T-helper 2 cell (primary cell): Measurements from ENCODE around the gene RAI1.
A peak's percentile ranks its signal among the peaks of the same experiment; 100 is the strongest.

Source experiments
- DNase-seq, 5 experiments: peaks; one replicate each; pipeline versions ENCODE4 v3.0.0 to v3.0.0-alpha.2; 2012 to 2022

RAI1 gene

DNA sequence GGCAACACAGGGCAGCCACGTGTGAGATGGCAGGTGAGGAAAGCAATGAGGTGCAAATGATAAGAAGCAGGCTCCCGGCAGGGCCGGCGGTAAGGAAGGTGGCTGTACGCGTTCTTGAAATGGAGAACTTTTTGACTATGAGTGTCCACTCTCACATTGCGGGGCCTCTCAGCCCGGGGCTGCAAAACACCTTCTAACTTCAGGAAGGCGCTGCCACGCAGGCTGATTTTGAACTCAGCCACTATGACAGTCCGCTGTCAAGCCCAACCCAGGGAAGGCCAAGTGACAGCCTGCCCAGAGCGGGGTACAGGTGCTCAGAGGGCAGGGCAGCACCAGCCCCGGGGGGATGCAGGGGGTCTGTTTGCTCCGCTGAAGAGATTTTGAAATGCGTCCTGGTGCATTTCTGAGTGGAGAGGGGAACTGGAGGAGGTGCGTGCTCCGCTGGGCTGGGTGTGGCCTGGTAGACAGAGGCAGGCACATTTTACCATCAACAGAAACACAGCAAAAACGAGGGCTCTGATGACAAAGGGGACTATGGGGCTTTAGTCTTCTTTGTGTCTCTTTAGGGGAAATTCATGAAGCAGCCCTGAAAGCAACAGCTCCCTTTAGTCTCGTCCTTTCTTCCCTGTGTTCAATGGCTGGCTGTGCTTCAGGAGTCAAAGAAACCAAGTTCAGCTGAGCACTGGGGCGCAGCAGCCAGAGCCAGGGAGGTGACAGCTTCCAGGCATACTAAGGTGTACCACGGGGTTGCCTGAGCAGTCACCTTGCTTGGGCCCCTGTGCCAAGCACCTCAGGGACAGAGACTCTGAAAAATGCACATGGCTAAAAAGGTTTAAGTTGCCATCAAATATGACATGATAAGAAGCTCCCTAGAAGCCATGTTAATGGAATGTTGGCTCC is 170.1 kb downstream of the RAI1 start:
- no peak for DNase-seq

DNA sequence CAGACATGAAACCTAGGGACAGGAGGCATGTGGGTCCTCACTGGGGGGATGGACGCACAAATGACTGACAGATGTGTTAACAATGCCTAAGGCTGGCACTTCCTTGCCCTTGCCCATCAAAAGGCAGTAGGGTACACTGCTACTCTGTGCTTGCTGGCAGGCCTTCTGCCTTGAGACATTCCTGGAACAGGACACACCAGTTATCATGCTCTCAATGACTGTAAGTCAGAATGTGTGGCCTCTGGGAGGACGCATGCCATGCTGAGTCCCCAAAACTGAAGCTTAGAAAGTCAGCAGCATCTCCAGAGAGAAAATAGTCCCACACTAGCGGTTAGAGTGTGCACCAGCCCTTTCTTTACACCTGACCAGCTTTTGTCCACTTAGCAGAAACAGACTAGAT is 171.7 kb downstream of the RAI1 start:
- DNase-seq, result no peak

DNA sequence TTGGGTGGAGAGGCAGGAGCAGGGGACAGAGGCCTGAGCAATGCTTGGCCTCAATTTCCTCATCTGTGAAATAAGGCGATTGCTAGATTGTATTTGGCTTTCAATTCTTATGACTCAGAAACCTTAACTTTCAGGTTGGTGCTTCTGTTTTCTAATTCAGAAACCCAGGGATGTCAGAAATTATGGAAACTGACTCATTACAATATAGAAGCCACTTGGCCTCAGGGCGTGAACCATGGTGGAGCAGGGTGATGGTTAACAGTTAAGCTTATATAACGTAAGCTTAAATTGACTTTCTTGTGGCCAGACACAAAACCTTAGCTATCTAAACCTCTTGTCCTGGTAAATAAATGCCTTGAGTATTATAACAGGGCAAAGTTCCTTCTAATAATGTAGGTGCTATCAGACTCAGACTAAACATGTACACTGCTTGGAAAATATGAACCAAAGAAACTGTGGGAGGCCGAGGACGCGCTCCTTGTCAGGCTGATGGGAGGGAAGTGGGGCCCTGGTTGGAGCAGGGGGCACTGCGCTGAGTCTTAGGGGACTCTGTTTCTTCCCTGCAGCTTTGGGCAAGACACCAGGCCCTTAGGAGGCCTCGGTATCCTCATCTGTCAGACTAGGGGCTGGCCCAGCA is 172.7 kb downstream of the RAI1 start:
- peak in 2 of 5 experiments; percentile 19 to 89 for DNase-seq

DNA sequence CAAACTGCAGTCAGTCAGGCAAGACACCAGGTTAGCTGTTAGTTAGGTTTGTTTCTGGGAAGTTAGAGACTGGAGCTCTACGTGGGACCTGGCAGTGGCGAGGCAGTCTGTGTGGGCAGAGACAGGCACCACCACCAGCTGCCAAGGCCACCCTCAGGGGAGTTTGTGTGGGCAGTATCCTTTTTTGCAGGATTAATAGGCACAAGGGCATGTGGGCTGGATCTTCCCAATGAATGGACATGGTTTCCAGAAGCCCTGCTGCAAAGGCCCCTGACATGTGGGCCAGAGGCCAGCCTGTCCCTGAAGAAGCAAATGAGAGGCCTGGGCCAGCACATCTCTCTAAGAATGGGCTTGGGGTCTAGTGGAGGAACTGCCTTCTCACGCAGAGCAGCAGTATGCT is 174.7 kb downstream of the RAI1 start:
- no peak for DNase-seq

DNA sequence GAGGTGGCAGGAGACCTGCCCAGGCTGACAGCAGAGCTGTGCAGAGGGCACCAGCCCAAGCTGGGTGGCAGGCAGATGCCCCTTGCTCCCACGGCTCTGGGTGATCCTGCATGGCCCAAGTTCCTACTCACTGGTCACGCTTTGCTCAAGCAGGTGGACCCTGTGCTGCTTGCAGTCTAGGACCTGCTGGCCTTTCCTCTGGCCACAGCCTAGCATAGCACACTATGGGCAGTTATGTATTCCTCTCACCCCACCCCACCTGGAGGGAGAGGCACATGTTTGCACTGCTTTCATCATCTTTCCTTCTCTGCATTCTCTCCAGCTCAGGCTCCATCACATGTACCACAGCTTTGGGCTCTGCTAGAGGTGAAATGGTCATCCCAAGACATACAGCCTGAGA is 175.1 kb downstream of the RAI1 start:
- DNase-seq, result no peak

DNA sequence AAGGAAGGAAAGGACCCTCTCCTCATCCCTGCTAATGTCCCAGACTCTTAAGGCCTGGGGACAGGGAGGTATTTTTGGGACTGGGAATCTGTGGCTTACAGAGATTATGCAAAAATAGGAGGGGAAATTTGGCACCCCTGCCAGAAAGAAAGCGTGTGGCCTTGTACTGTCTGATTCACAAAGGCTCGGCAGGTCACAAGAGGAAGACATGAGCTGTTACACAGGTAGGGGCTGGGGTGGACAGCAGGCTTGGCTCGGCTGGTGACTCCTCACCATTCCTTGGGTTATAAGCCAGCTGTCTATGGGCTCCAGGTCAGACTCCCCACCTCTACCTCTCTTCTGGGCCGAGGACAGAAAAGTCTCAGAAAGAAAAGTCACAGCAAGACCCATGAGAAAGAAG is 176.2 kb downstream of the RAI1 start:
- DNase-seq, result no peak

DNA sequence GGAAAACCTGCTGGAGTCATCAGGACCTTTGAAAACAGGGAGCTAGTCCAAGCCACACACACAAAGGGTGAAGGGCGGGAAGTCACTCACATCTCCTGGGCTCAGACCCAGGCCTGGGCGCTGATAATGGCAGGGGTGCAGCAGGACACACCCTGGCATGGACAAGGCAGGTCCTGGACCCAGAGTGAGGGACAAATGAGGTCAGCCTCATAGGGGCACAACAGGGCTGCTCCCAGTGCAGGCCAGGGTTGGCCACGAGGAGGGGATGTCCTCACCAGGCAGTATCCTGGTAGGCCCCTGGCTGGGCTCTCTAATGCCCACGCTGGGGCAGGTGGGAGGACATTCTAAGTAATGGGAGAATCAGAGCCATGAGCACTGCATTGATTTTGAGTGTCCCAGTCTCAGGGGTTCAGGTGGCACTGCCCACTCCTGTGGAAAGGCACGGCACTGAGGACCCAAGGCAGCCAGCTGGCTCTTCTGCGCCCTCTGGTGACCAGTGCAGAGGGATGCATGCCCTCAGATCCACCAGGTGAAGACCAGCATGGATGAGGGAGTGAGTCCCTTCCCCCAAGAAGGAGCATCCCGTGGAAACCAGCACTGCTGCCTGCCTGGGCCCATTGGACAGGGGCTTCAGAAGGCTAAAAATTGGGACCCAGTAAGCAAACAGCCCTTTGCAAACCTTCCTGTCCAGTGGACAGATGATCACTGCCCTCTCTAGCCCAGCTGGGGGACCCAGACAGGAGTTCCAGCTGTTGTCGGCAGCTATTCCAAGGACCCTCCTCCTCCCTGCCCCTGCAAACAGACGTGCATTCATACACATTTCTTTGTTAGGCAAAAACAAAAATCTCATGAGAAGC is 178.9 kb downstream of the RAI1 start:
- DNase-seq, result peak; percentile 34 to 69 (median 55)

DNA sequence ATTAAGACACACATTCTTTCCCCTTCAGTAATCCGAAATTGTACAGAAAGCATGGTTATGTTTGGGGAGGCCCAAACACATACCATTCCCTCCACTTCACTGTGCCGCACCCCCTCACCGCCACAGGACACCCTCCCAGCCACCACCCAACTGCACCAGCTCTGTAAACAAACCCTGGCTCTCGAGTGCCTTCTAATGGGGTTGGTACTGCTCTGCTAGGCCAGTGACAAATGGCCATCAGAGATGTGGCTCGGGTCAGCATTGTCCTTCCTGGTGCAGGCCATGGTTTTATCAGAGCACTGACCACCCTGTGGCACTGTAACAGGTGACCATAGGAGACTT is 179.5 kb downstream of the RAI1 start:
- DNase-seq, result no peak
